GM20000 (cell line): ENCODE results near the gene SMYD5.

Source experiments
- DNase-seq: peaks from one replicate; pipeline ENCODE4 v3.0.0; 2012; ENCODE audit warnings: low spot score
- TF ChIP-seq, protein P1 (sequence below): IDR thresholded peaks from 2 replicates; pipeline ENCODE4 v1.5.1; 2012; ENCODE audit warnings: mild to moderate bottlenecking, control low read depth; ENCODE audit errors: extremely low read depth, missing control alignments

The SMYD5 gene

DNA sequence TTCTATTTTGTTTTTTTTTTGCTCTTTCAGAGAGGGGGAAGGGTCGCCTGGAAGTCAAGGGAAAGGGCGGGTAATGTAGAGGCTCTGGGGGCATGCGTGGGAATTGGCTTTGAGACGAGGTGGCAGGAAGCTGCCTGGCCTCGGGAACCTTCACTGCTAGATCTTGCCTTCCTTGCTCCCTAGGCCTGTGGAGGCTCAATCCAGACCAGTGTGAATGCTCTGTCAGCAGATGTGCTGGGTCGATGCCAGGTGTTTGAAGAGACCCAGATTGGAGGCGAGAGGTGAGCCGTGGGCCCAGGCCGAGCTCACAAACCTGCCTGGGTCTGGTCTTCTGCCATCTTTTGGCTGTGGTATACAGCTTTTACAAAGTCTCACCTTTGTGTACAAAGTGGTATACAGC is 35.6 kb downstream of the SMYD5 start:
- DNase-seq, result no peak
- TF ChIP-seq, protein P1, sequence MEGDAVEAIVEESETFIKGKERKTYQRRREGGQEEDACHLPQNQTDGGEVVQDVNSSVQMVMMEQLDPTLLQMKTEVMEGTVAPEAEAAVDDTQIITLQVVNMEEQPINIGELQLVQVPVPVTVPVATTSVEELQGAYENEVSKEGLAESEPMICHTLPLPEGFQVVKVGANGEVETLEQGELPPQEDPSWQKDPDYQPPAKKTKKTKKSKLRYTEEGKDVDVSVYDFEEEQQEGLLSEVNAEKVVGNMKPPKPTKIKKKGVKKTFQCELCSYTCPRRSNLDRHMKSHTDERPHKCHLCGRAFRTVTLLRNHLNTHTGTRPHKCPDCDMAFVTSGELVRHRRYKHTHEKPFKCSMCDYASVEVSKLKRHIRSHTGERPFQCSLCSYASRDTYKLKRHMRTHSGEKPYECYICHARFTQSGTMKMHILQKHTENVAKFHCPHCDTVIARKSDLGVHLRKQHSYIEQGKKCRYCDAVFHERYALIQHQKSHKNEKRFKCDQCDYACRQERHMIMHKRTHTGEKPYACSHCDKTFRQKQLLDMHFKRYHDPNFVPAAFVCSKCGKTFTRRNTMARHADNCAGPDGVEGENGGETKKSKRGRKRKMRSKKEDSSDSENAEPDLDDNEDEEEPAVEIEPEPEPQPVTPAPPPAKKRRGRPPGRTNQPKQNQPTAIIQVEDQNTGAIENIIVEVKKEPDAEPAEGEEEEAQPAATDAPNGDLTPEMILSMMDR, result no peak

DNA sequence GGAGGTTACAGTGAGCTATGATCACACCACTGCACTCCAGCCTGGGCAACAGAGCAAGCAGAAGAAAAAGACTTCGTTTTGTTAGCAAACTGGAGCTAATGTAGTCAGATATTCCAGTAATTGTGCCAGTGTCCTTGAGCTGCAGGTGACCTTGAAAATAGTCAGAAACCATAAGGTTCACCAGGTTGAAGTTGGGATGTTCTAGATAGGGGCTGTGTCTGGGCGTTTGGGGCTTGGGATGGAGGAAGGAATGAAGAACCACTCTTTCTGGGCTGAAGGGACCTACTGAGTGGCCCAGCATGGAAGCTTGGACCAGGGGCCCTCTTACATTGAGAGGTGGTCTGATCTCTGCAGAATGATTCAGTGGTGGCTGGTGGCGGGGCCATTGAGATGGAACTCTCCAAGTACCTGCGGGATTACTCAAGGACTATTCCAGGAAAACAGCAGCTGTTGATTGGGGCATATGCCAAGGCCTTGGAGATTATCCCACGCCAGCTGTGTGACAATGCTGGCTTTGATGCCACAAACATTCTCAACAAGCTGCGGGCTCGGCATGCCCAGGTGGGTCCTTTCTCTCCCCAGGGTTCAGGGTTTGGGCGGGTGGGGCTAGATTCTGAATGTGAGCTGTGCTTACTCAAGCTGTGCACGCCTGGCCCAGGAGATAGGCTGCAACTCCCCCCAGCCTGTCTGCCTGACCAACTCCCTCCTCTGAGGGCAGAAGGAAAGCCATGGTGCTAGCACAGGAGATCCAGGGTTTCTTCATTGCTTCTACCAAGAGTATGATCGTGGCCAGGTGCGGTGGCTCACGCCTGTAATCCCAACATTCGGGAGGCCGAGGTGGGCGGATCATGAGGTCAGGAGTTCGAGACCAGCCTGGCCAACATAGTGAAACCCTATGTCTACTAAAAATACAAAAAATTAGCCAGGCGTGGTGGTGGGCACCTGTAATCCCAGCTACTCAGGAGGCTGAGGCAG is 37.1 kb downstream of the SMYD5 start:
- TF ChIP-seq, protein P1, result no peak
- DNase-seq, result no peak

DNA sequence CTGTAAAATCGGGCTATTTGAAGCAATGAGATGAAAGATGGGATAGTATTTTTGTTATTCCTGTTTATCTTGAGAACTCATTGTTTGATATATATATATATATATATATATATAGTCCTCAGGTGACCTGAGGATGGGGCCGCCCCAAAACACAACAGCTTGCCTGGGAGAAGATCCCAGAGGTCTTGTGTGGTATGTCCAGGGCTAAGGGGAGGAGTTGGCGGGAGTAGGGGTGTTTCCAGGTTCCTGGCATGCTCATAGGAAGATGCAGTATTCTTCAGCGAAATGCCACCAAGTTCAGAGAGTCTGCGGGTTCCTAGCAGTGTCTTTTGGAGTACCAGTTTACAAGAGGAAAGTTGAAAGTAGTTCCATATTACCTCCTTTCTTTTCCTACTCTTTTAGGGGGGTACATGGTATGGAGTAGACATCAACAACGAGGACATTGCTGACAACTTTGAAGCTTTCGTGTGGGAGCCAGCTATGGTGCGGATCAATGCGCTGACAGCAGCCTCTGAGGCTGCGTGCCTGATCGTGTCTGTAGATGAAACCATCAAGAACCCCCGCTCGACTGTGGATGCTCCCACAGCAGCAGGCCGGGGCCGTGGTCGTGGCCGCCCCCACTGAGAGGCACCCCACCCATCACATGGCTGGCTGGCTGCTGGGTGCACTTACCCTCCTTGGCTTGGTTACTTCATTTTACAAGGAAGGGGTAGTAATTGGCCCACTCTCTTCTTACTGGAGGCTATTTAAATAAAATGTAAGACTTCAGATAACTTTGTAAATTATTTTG is 38.4 kb downstream of the SMYD5 start:
- DNase-seq, result no peak
- TF ChIP-seq, protein P1, result no peak

DNA sequence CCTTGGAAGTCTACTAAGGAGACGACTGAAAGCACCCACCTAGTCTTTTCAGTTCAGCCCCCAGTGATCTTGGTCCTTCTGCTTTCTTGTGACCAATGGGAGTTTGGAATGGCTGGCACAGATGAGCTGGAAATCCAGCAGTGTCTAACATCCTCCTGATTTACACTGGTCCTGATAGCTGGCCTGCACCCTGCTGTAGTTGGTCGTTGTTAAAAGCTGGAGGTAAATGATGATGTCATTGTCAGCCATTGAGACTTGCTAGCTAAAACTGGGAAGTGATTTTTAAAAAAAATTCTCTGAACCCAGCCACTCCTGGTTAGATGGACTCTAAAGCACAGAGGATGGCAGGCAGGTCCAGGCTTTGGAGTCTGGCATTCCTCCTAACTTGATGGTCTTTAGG is 39.4 kb downstream of the SMYD5 start:
- DNase-seq, result no peak
- TF ChIP-seq, protein P1, result no peak

DNA sequence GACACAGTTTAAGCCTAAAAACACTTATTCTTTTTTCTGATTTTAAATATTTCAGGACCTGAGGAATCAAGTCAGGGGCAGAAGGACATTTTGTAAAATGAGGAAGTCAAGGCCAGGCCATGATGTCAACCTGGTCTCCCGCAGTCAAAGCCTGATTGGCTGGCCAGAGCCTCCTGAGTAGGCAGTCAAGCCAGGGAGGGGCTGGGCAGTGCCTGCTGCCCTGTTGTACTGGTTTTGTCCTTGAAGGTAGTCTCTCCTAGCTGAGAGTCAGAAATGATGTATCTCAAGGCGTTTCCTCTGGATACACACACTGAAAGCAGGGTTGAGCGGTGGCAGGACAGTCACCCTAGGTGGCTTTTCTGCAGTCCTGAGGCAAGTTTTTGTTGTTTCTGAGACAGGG is 39.9 kb downstream of the SMYD5 start:
- TF ChIP-seq, protein P1, result no peak
- no peak for DNase-seq

DNA sequence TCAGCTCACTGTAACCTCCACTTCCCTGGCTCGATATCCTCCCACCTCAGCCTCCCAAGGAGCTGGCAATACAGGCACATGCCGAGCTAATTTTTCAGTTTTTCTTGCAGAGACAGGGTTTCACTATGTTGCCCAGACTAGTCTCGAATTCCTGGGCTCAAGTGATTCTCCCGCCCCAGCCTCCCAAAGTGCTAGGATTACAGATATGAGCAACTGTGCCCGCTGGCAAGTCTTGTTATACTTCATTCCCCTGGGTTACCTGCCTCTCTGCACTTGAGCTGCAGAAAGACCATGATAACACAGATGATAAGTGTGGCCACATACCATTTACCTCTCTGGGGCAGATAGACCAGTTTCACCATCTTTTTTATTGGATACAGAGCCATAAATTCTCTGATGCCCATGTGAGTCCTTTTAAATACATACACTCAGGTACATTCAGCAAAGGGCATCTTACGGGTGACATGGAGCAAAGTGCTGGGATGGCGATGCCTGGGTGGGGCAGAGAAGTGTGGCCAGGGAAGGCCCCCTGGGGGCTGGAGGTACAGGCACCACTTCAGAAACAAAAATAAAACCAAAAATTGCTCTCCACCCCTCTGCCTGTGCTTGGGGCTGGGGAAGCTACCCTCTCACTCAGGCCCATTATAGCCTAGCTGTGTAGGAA is 40.4 kb downstream of the SMYD5 start:
- no peak for DNase-seq
- TF ChIP-seq, protein P1, result no peak
